ENCODE results near the gene SPDYE16.
"Not testable (repeated sequence)": the region's sequence is repeated elsewhere in the genome, so short reads cannot be mapped to it uniquely, and the experiment has no call there.

DNA sequence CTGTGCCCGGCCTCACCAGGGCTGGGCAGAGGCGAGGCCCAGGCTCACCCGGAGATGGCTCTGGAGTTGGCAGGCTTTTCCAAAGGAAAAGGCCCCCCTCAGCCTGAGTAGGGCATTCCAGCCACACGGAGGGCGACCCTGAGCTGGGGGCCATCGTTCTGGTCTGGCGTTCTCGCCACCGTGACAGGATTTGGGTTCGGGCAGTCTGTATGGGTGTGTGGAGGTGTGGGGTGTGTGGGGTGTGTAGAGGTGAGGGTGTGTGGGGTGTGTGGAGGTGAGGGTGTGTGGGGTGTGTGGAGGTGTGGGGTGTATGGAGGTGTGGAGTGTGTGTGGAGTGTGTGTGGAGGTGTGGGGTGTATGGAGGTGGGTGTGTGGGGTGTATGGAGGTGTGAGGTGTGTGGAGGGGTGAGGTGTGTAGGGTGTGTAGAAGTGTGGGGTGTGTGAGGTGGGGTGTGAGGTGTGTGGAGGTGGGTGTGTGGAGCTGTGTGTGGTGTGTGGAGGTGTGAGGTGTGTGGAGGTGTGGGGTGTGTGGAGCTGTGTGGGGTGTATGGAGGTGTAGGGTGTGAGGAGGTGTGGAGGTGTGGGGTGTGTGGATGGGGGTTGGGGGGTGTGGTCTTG, 44.4 kb downstream of the SPDYE16 start:
- TF ChIP-seq, protein P1, sequence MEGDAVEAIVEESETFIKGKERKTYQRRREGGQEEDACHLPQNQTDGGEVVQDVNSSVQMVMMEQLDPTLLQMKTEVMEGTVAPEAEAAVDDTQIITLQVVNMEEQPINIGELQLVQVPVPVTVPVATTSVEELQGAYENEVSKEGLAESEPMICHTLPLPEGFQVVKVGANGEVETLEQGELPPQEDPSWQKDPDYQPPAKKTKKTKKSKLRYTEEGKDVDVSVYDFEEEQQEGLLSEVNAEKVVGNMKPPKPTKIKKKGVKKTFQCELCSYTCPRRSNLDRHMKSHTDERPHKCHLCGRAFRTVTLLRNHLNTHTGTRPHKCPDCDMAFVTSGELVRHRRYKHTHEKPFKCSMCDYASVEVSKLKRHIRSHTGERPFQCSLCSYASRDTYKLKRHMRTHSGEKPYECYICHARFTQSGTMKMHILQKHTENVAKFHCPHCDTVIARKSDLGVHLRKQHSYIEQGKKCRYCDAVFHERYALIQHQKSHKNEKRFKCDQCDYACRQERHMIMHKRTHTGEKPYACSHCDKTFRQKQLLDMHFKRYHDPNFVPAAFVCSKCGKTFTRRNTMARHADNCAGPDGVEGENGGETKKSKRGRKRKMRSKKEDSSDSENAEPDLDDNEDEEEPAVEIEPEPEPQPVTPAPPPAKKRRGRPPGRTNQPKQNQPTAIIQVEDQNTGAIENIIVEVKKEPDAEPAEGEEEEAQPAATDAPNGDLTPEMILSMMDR (IDR thresholded peaks at IDR 0.05; ENCODE audit: borderline replicate concordance, extremely low read depth, low read length, poor library complexity, severe bottlenecking), result not testable (repeated sequence)
- not testable (repeated sequence) for TF ChIP-seq EZH2 (IDR thresholded peaks at IDR 0.05; ENCODE audit: borderline replicate concordance, low read depth, low read length, severe bottlenecking)

Measured in DND-41 (cell line).